CD4-positive, CD25-positive, alpha-beta regulatory T cell (primary cell): ENCODE measurements around the gene SUPT20H. TPM values are rescaled to one million over a fixed set of nuclear protein-coding genes. Genes with fewer than 3 reads are reported as not detected.

Source experiments
- polyA plus RNA-seq, 4 donors: library from polyadenylated mRNA; unstranded; fragments of 300-500 nt; fragmentation: Illumina TruSeq; gene quantifications; one replicate each; pipeline ENCODE4 v1.2.3, GENCODE V29; 2021
- total RNA-seq: library from RNA; stranded (reverse); gene quantifications from one replicate; pipeline ENCODE4 v1.2.3, GENCODE V29; 2022

The SUPT20H gene
- total and polyA plus RNA-seq, 5 donors from 2014 or later = 48.2 to 86.4 (median 52.9) TPM

Other genes starting within 250 kb of the SUPT20H start
- 7.1 TPM for gene RFXAP, start 240.5 kb downstream of the SUPT20H start, total RNA-seq
- 1 to 10 TPM; 2.4 to 2.5 (median 2.5) TPM for gene RFXAP, start 240.5 kb downstream of the SUPT20H start, polyA plus RNA-seq
- gene SMAD9, start 139.4 kb downstream of the SUPT20H start, total RNA-seq = 0.15 TPM
- gene SMAD9, start 139.4 kb downstream of the SUPT20H start, polyA plus RNA-seq = under 1 TPM in 2 of 4 donors, not detected in 2; 0.06 to 0.08 TPM
- 20.1 TPM for gene ALG5, start 60.3 kb downstream of the SUPT20H start, total RNA-seq
- gene ALG5, start 60.3 kb downstream of the SUPT20H start, polyA plus RNA-seq = 10 to 100 TPM; 72.8 to 97.7 (median 85.7) TPM
- gene EXOSC8, start 58.9 kb downstream of the SUPT20H start, total RNA-seq = 55.8 TPM
- 10 to 100 TPM; 59.2 to 74.2 (median 64.5) TPM for gene EXOSC8, start 58.9 kb downstream of the SUPT20H start, polyA plus RNA-seq
- gene CSNK1A1L, start 46.0 kb upstream of the SUPT20H start, total RNA-seq = not detected
- not detected for gene CSNK1A1L, start 46.0 kb upstream of the SUPT20H start, polyA plus RNA-seq